MM.1S (cell line): ENCODE data around the gene EDEM1.

Source experiments
- DNase-seq: peaks from one replicate; pipeline ENCODE4 v3.0.0-alpha.2; 2015
- H2AFZ ChIP-seq: fragments of 300-600 bp; sonication (generic); 2 replicates; pipeline ENCODE4 v1.6.0; 2016; ENCODE audit warnings: antibody characterized with exemption, low read length
- H3F3A ChIP-seq: fragments of 300-600 bp; sonication (generic); 2 replicates; pipeline ENCODE4 v1.6.1; 2016; ENCODE audit warnings: mild to moderate bottlenecking, antibody characterized with exemption, low read length, moderate library complexity, mixed read lengths; ENCODE audit not compliant: insufficient read depth
- H3K27ac ChIP-seq: fragments of 300-600 bp; sonication (generic); 2 replicates; pipeline ENCODE4 v1.5.1; 2016; ENCODE audit warnings: mild to moderate bottlenecking, low read length
- H3K27me3 ChIP-seq: fragments of 300-600 bp; sonication (generic); replicated peaks from 2 replicates; pipeline ENCODE4 v1.6.0; 2016; ENCODE audit warnings: low read length; ENCODE audit not compliant: insufficient read depth
- H3K36me3 ChIP-seq: fragments of 300-600 bp; sonication (generic); replicated peaks from 2 replicates; pipeline ENCODE4 v1.6.1; 2016; ENCODE audit warnings: mild to moderate bottlenecking, low read length, mixed read lengths; ENCODE audit not compliant: insufficient read depth
- H3K4me1 ChIP-seq: fragments of 300-600 bp; sonication (generic); 2 replicates; pipeline ENCODE4 v1.6.1; 2016; ENCODE audit warnings: low read length, mixed read lengths
- H3K4me2 ChIP-seq: fragments of 300-600 bp; sonication (generic); 2 replicates; pipeline ENCODE4 v1.6.0; 2016; ENCODE audit warnings: low read depth, low read length
- H3K4me3 ChIP-seq: fragments of 300-600 bp; sonication (generic); 2 replicates; pipeline ENCODE4 v1.5.1; 2016; ENCODE audit warnings: low read length, mixed read lengths
- H3K79me2 ChIP-seq: fragments of 300-600 bp; sonication (generic); 2 replicates; pipeline ENCODE4 v1.6.1; 2016; ENCODE audit warnings: mixed run types, low read length, mixed read lengths
- H3K9ac ChIP-seq: fragments of 300-600 bp; sonication (generic); 2 replicates; pipeline ENCODE4 v1.6.1; 2016; ENCODE audit warnings: low read length, mixed read lengths
- H3K9me2 ChIP-seq: fragments of 300-600 bp; sonication (generic); replicated peaks from 2 replicates; pipeline ENCODE4 v1.6.1; 2016; ENCODE audit warnings: mild to moderate bottlenecking, low read length, mixed read lengths; ENCODE audit not compliant: insufficient read depth
- H3K9me3 ChIP-seq: fragments of 300-600 bp; sonication (generic); replicated peaks from 2 replicates; pipeline ENCODE4 v1.6.1; 2016; ENCODE audit warnings: mild to moderate bottlenecking, low read length, mixed read lengths; ENCODE audit not compliant: insufficient read depth
- H4K20me1 ChIP-seq: fragments of 300-600 bp; sonication (generic); 2 replicates; pipeline ENCODE4 v1.6.1; 2016; ENCODE audit warnings: mild to moderate bottlenecking, low read length, moderate library complexity, mixed read lengths; ENCODE audit not compliant: insufficient read depth
- CTCF ChIP-seq: fragments of 300-600 bp; sonication (generic); IDR thresholded peaks from 2 replicates; pipeline ENCODE4 v1.5.1; 2016; ENCODE audit warnings: antibody characterized with exemption, low read length, mixed read lengths
- EZH2 ChIP-seq: fragments of 300-600 bp; sonication (generic); optimal IDR thresholded peaks from 2 replicates; pipeline ENCODE3; 2017; ENCODE audit warnings: low read depth, mild to moderate bottlenecking, antibody characterized with exemption, low read length, mixed read lengths
- EZH2phosphoT487 ChIP-seq: fragments of 300-600 bp; sonication (generic); IDR thresholded peaks from 2 replicates; pipeline ENCODE4 v1.6.1; 2018; ENCODE audit warnings: antibody characterized with exemption, low read length

The EDEM1 gene

GRCh38 chr3:5140839-5141238, 46.7 kb upstream of the EDEM1 start:
- TF ChIP-seq EZH2 (no peak), CTCF (no peak), EZH2phosphoT487 (no peak)

GRCh38 chr3:5141760-5142159, 45.7 kb upstream of the EDEM1 start:
- Histone ChIP-seq H3K4me1 (peaks cover 10% of the 10 kb centered on the region), H3K79me2 (peaks cover 100% of the 10 kb centered on the region), H4K20me1 (peaks cover 18% of the 10 kb centered on the region), H2AFZ (no peak overlapping the region), H3K9me3 (no peaks in the 10 kb centered on the region), H3K27me3 (no peaks in the 10 kb centered on the region), H3K4me2 (no peak overlapping the region), H3K9me2 (no peaks in the 10 kb centered on the region), H3F3A (no peaks in the 10 kb centered on the region), H3K36me3 (no peaks in the 10 kb centered on the region), H3K27ac (no peak overlapping the region), H3K4me3 (no peak overlapping the region), H3K9ac (no peak overlapping the region)
- TF ChIP-seq CTCF (no peak), EZH2 (no peak), EZH2phosphoT487 (no peak)
- DNase-seq = no peak

More at GRCh38 chr3:5140839-5141238, 46.7 kb upstream of the EDEM1 start:
- no peak overlapping the region for H2AFZ ChIP-seq
- H3K27ac ChIP-seq = no peak overlapping the region
- peaks cover 100% of the 10 kb centered on the region for H3K79me2 ChIP-seq
- H3K36me3 ChIP-seq = no peaks in the 10 kb centered on the region
- H3K9me3 ChIP-seq = no peaks in the 10 kb centered on the region
- H4K20me1 ChIP-seq = peaks cover 23% of the 10 kb centered on the region
- H3K4me1 ChIP-seq = peaks cover 11% of the 10 kb centered on the region
- H3K4me2 ChIP-seq = no peak overlapping the region
- H3K9me2 ChIP-seq = no peaks in the 10 kb centered on the region
- H3K4me3 ChIP-seq = no peak overlapping the region
- DNase-seq = no peak
- H3K9ac ChIP-seq = no peak overlapping the region
- H3K27me3 ChIP-seq = no peaks in the 10 kb centered on the region
- 0 out of 2 replicates have a peak, but pooled peaks cover 3% of the 10 kb centered on the region for H3F3A ChIP-seq

GRCh38 chr3:5143464-5143863, 44.0 kb upstream of the EDEM1 start:
- no peaks in the 10 kb centered on the region for H3K27me3 ChIP-seq
- H3K4me2 ChIP-seq = no peak overlapping the region
- H3K4me1 ChIP-seq = peaks cover 3% of the 10 kb centered on the region; the same call in 1 of the 2 replicates
- H3K9me3 ChIP-seq = no peaks in the 10 kb centered on the region
- H3K9me2 ChIP-seq = no peaks in the 10 kb centered on the region
- no peaks in the 10 kb centered on the region for H3F3A ChIP-seq
- peaks cover 100% of the 10 kb centered on the region for H3K79me2 ChIP-seq
- no peak overlapping the region for H3K9ac ChIP-seq
- no peak overlapping the region for H3K4me3 ChIP-seq
- peaks cover 18% of the 10 kb centered on the region for H4K20me1 ChIP-seq
- no peak overlapping the region for H2AFZ ChIP-seq
- no peak overlapping the region for H3K27ac ChIP-seq
- no peak for DNase-seq
- H3K36me3 ChIP-seq = no peaks in the 10 kb centered on the region
- TF ChIP-seq EZH2 (no peak), CTCF (no peak), EZH2phosphoT487 (no peak)
